GM23338 (cell line): ENCODE data around the gene GNPTAB. TPM values are rescaled to one million over a fixed set of nuclear protein-coding genes. Genes with fewer than 3 reads are reported as not detected.

Source experiments
- ATAC-seq: fragments of 200-7000 bp; cut with Tn5 transposase; 3 replicates; pipeline ENCODE4 v1.9.1; 2020
- DNase-seq: peaks from one replicate; pipeline ENCODE4 v3.0.0-alpha.2; 2015; ENCODE audit warnings: low spot score
- H2AFZ ChIP-seq: fragments of 200-600 bp; sonication (generic); 2 replicates; pipeline ENCODE4 v1.8.0; 2016; ENCODE audit warnings: antibody characterized with exemption, mild to moderate bottlenecking, moderate library complexity
- H3F3A ChIP-seq: fragments of 200-600 bp; sonication (generic); replicated peaks from 2 replicates; pipeline ENCODE4 v1.8.0; 2017; ENCODE audit warnings: antibody characterized with exemption, mixed run types, low read depth
- H3K27ac ChIP-seq: fragments of 200-600 bp; sonication (generic); 2 replicates; pipeline ENCODE4 v1.6.1; 2016; ENCODE audit warnings: low read depth
- H3K27me3 ChIP-seq: fragments of 200-600 bp; sonication (generic); 2 replicates; pipeline ENCODE4 v1.8.0; 2016; ENCODE audit warnings: mild to moderate bottlenecking, mixed run types, moderate library complexity; ENCODE audit not compliant: insufficient read depth
- H3K36me3 ChIP-seq: fragments of 200-600 bp; sonication (generic); 2 replicates; pipeline ENCODE4 v1.8.0; 2016; ENCODE audit warnings: mild to moderate bottlenecking; ENCODE audit not compliant: insufficient read depth
- H3K4me1 ChIP-seq: fragments of 200-600 bp; sonication (generic); 2 replicates; pipeline ENCODE4 v1.8.0; 2016; ENCODE audit warnings: mild to moderate bottlenecking, moderate library complexity; ENCODE audit not compliant: insufficient read depth
- H3K4me2 ChIP-seq: fragments of 200-600 bp; sonication (generic); 2 replicates; pipeline ENCODE4 v1.7.1; 2017; ENCODE audit warnings: mixed run types
- H3K4me3 ChIP-seq: fragments of 200-600 bp; sonication (generic); 2 replicates; pipeline ENCODE4 v1.6.1; 2016; ENCODE audit warnings: mixed run types
- H3K79me2 ChIP-seq: fragments of 200-600 bp; sonication (generic); replicated peaks from 2 replicates; pipeline ENCODE4 v1.8.0; 2017; ENCODE audit warnings: mild to moderate bottlenecking; ENCODE audit not compliant: insufficient read depth
- H3K9me2 ChIP-seq: fragments of 200-600 bp; sonication (generic); 2 replicates; pipeline ENCODE4 v1.8.0; 2017; ENCODE audit not compliant: insufficient read depth
- H4K20me1 ChIP-seq: fragments of 200-600 bp; sonication (generic); replicated peaks from 2 replicates; pipeline ENCODE4 v1.8.0; 2017; ENCODE audit warnings: mild to moderate bottlenecking; ENCODE audit not compliant: insufficient read depth
- H3K27ac Mint-ChIP-seq: 2 replicates; pipeline ENCODE4 v1.8.0; 2020; ENCODE audit warnings: inconsistent platforms, mild to moderate bottlenecking, moderate library complexity, mixed read lengths
- H3K27me3 Mint-ChIP-seq: 3 replicates; pipeline ENCODE4 v1.8.0; 2022; ENCODE audit warnings: low read depth, mild to moderate bottlenecking, moderate library complexity, mixed read lengths, inconsistent platforms; ENCODE audit not compliant: insufficient read depth, poor library complexity
- H3K36me3 Mint-ChIP-seq: 3 replicates; pipeline ENCODE4 v1.8.0; 2021; ENCODE audit warnings: low read depth, mild to moderate bottlenecking, inconsistent platforms, moderate library complexity, mixed read lengths
- H3K4me1 Mint-ChIP-seq: 3 replicates; pipeline ENCODE4 v1.8.0; 2020; ENCODE audit warnings: mild to moderate bottlenecking, inconsistent platforms, mixed read lengths
- H3K4me3 Mint-ChIP-seq: 3 replicates; pipeline ENCODE4 v1.8.0; 2021; ENCODE audit warnings: moderate library complexity, mild to moderate bottlenecking, inconsistent platforms, mixed read lengths
- H3K9me3 Mint-ChIP-seq: 3 replicates; pipeline ENCODE4 v1.8.0; 2020; ENCODE audit warnings: moderate library complexity, mild to moderate bottlenecking, inconsistent platforms, mixed read lengths
- ETS1 ChIP-seq: IDR thresholded peaks from 2 replicates; pipeline ENCODE4 v1.6.1; 2016; ENCODE audit warnings: antibody characterized with exemption
- EZH2 ChIP-seq: fragments of 200-600 bp; sonication (generic); IDR thresholded peaks from one replicate; pipeline ENCODE4 v1.8.0; 2017; ENCODE audit warnings: antibody characterized with exemption, mild to moderate bottlenecking, low read depth; ENCODE audit not compliant: unreplicated experiment
- JUNB ChIP-seq: IDR thresholded peaks from one replicate; pipeline ENCODE4 v1.6.1; 2016; ENCODE audit warnings: antibody characterized with exemption; ENCODE audit not compliant: unreplicated experiment
- STAT1 ChIP-seq: IDR thresholded peaks from one replicate; pipeline ENCODE4 v1.6.1; 2016; ENCODE audit warnings: antibody characterized with exemption; ENCODE audit not compliant: unreplicated experiment
- ZNF114 ChIP-seq: fragments of 250-450 bp; sonication (Bioruptor Pico); IDR thresholded peaks from 2 replicates; pipeline ENCODE4 v1.5.0; 2020; ENCODE audit warnings: mild to moderate bottlenecking, moderate library complexity
- polyA plus RNA-seq: library from polyadenylated mRNA; unstranded; fragments of >200 nt; fragmentation: Nextera tagmentation; extraction: Ambion mirVana; gene quantifications from 2 replicates; pipeline ENCODE4 v1.2.1, GENCODE V29; 2016
- total RNA-seq: library from RNA; depleted of rRNA; stranded (reverse); fragments of >200 nt; shearing (Covaris generic); gene quantifications from 2 replicates; pipeline ENCODE4 v1.2.3, GENCODE V29; 2014
- TF ChIP-seq, protein P1 (sequence below): fragments of 250-450 bp; sonication (Bioruptor Pico); IDR thresholded peaks from 2 replicates; pipeline ENCODE4 v1.5.0; 2020; ENCODE audit warnings: mild to moderate bottlenecking, moderate library complexity

The GNPTAB gene
- total and polyA plus RNA-seq, 2 experiments from 2014 or later: 23.6 to 58.3 TPM

- Histone ChIP-seq H3K4me2 (no peak overlapping the region), H3K36me3 (peaks cover 14% of the 10 kb centered on the region; the same call in 1 of the 2 replicates), H3K27me3 (no peaks in the 10 kb centered on the region), H3K4me1 (no peaks in the 10 kb centered on the region), H2AFZ (no peak overlapping the region), H4K20me1 (peaks cover 5% of the 10 kb centered on the region; the same call in 1 of the 2 replicates), H3K4me3 (no peak overlapping the region), H3K79me2 (no peaks in the 10 kb centered on the region), H3F3A (no peaks in the 10 kb centered on the region), H3K9me2 (no peaks in the 10 kb centered on the region), H3K27ac (no peak overlapping the region)
- Mint-ChIP-seq H3K9me3 (no peaks in the 10 kb centered on the region), H3K36me3 (peaks cover 6% of the 10 kb centered on the region; the same call in 2 of the 3 replicates), H3K4me3 (no peak overlapping the region), H3K27ac (no peak overlapping the region), H3K4me1 (no peaks in the 10 kb centered on the region), H3K27me3 (peaks cover 3% of the 10 kb centered on the region)
- no peak for DNase-seq
- ATAC-seq: no peak
- no peak for TF ChIP-seq EZH2
- TF ChIP-seq ZNF114 (CRISPR knock-in tag): no peak
- TF ChIP-seq, protein P1, sequence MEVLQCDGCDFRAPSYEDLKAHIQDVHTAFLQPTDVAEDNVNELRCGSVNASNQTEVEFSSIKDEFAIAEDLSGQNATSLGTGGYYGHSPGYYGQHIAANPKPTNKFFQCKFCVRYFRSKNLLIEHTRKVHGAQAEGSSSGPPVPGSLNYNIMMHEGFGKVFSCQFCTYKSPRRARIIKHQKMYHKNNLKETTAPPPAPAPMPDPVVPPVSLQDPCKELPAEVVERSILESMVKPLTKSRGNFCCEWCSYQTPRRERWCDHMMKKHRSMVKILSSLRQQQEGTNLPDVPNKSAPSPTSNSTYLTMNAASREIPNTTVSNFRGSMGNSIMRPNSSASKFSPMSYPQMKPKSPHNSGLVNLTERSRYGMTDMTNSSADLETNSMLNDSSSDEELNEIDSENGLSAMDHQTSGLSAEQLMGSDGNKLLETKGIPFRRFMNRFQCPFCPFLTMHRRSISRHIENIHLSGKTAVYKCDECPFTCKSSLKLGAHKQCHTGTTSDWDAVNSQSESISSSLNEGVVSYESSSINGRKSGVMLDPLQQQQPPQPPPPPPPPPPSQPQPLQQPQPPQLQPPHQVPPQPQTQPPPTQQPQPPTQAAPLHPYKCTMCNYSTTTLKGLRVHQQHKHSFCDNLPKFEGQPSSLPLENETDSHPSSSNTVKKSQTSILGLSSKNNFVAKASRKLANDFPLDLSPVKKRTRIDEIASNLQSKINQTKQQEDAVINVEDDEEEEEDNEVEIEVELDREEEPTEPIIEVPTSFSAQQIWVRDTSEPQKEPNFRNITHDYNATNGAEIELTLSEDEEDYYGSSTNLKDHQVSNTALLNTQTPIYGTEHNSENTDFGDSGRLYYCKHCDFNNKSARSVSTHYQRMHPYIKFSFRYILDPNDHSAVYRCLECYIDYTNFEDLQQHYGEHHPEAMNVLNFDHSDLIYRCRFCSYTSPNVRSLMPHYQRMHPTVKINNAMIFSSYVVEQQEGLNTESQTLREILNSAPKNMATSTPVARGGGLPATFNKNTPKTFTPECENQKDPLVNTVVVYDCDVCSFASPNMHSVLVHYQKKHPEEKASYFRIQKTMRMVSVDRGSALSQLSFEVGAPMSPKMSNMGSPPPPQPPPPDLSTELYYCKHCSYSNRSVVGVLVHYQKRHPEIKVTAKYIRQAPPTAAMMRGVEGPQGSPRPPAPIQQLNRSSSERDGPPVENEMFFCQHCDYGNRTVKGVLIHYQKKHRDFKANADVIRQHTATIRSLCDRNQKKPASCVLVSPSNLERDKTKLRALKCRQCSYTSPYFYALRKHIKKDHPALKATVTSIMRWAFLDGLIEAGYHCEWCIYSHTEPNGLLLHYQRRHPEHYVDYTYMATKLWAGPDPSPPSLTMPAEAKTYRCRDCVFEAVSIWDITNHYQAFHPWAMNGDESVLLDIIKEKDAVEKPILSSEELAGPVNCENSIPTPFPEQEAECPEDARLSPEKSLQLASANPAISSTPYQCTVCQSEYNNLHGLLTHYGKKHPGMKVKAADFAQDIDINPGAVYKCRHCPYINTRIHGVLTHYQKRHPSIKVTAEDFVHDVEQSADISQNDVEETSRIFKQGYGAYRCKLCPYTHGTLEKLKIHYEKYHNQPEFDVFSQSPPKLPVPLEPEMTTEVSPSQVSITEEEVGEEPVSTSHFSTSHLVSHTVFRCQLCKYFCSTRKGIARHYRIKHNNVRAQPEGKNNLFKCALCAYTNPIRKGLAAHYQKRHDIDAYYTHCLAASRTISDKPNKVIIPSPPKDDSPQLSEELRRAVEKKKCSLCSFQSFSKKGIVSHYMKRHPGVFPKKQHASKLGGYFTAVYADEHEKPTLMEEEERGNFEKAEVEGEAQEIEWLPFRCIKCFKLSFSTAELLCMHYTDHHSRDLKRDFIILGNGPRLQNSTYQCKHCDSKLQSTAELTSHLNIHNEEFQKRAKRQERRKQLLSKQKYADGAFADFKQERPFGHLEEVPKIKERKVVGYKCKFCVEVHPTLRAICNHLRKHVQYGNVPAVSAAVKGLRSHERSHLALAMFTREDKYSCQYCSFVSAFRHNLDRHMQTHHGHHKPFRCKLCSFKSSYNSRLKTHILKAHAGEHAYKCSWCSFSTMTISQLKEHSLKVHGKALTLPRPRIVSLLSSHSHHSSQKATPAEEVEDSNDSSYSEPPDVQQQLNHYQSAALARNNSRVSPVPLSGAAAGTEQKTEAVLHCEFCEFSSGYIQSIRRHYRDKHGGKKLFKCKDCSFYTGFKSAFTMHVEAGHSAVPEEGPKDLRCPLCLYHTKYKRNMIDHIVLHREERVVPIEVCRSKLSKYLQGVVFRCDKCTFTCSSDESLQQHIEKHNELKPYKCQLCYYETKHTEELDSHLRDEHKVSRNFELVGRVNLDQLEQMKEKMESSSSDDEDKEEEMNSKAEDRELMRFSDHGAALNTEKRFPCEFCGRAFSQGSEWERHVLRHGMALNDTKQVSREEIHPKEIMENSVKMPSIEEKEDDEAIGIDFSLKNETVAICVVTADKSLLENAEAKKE (CRISPR knock-in tag): no peak
- no peak for TF ChIP-seq JUNB
- TF ChIP-seq STAT1: no peak
- TF ChIP-seq ETS1: no peak
These were observed 52.8 kb downstream of the GNPTAB start for GRCh38 chr12:101777978-101778377.
